HG02840 (cell line): ENCODE data around the gene TRAPPC12.
"Not testable (repeated sequence)": the region's sequence is repeated elsewhere in the genome, so short reads cannot be mapped to it uniquely, and the experiment has no call there.

ENCODE experiments used
- ATAC-seq: cut with Tn5 transposase; IDR thresholded peaks from one replicate; pipeline ENCODE4 v1.9.1; 2021; ENCODE audit warnings: mild to moderate bottlenecking, moderate library complexity, moderate number of reproducible peaks; ENCODE audit not compliant: unreplicated experiment, low FRiP score

The TRAPPC12 gene

GRCh38 chr2:3493615-3494007 is 114.1 kb downstream of the TRAPPC12 start:
- no peak for ATAC-seq

- no peak for ATAC-seq
These were observed 115.6 kb downstream of the TRAPPC12 start for GRCh38 chr2:3494984-3495666.

- not testable (repeated sequence) for ATAC-seq
These were observed 117.2 kb downstream of the TRAPPC12 start for GRCh38 chr2:3496708-3497080.

GRCh38 chr2:3498783-3499394 is 119.4 kb downstream of the TRAPPC12 start:
- no peak for ATAC-seq

- no peak for ATAC-seq
These were observed 120.9 kb downstream of the TRAPPC12 start for GRCh38 chr2:3500326-3500899.

- ATAC-seq, result no peak
These were observed 123.6 kb downstream of the TRAPPC12 start for GRCh38 chr2:3503046-3503445.

- ATAC-seq, result no peak
These were observed 124.0 kb downstream of the TRAPPC12 start for GRCh38 chr2:3503483-3503882.

- ATAC-seq, result no peak
These were observed 125.2 kb downstream of the TRAPPC12 start for GRCh38 chr2:3504741-3505140.

- ATAC-seq, result no peak
These were observed 126.3 kb downstream of the TRAPPC12 start for GRCh38 chr2:3505771-3506170.

- ATAC-seq, result no peak
These were observed 132.6 kb downstream of the TRAPPC12 start for GRCh38 chr2:3512086-3512485.

GRCh38 chr2:3513026-3513810 is 133.7 kb downstream of the TRAPPC12 start:
- ATAC-seq, result no peak

GRCh38 chr2:3515438-3515837 is 135.9 kb downstream of the TRAPPC12 start:
- ATAC-seq, result not testable (repeated sequence)

GRCh38 chr2:3516831-3517230 is 137.3 kb downstream of the TRAPPC12 start:
- no peak for ATAC-seq

GRCh38 chr2:3517948-3518495 is 138.5 kb downstream of the TRAPPC12 start:
- no peak for ATAC-seq

GRCh38 chr2:3518496-3519254 is 139.2 kb downstream of the TRAPPC12 start:
- peak; percentile 88 for ATAC-seq

GRCh38 chr2:3519255-3520205 is 140.0 kb downstream of the TRAPPC12 start, which contains the start of gene ADI1:
TSS of gene ADI1 (minus strand) at chr2:3519531. CDS start at chr2:3519487, 44 bp downstream.
- ATAC-seq, result peak; percentile 55

GRCh38 chr2:3520591-3520990 is 141.1 kb downstream of the TRAPPC12 start:
- ATAC-seq, result no peak

- no peak for ATAC-seq
These were observed 143.5 kb downstream of the TRAPPC12 start for GRCh38 chr2:3522961-3523421.

- ATAC-seq, result no peak
These were observed 144.1 kb downstream of the TRAPPC12 start for GRCh38 chr2:3523551-3524041.
